Lower leg skin (tissue), 3 donors: ENCODE data around the gene PACS2.

ENCODE experiments used
- CTCF ChIP-seq, 3 donors: fragments of 450-650 bp; IDR thresholded peaks; one replicate each; pipeline ENCODE4 v1.5.1; 2016; ENCODE audit warnings: antibody characterized with exemption in 3 of 3, mild to moderate bottlenecking in 3 of 3, moderate library complexity in 2 of 3
- POLR2A ChIP-seq, 2 donors: fragments of 450-650 bp; IDR thresholded peaks; one replicate each; pipeline ENCODE4 v1.6.1; 2016 to 2017; ENCODE audit warnings: antibody characterized with exemption in 2 of 2, mild to moderate bottlenecking in 1 of 2, moderate library complexity in 1 of 2

GRCh38 chr14:105304565-105304964 is 10.0 kb upstream of the PACS2 start:
- no peak for TF ChIP-seq CTCF (IDR thresholded peaks at IDR 0.05)
- no peak for TF ChIP-seq POLR2A (IDR thresholded peaks at IDR 0.05)
